Vagina (tissue), 2 donors: ENCODE data around the gene SRGAP2B.
"Not testable (repeated sequence)": the region's sequence is repeated elsewhere in the genome, so short reads cannot be mapped to it uniquely, and the experiment has no call there.

Source experiments
- CTCF ChIP-seq, 3 experiments: fragments of 450-650 bp in 2 of 3; fragments of 200-600 bp in 1 of 3; sonication (generic) in 1 of 3; IDR thresholded peaks; one replicate each; pipeline ENCODE4 v1.5.1; 2017 to 2019; ENCODE audit warnings: antibody characterized with exemption in 3 of 3, mild to moderate bottlenecking in 2 of 3, moderate library complexity in 2 of 3
- POLR2A ChIP-seq, 2 donors: fragments of 450-650 bp; IDR thresholded peaks; one replicate each; pipeline ENCODE4 v1.6.1; 2017; ENCODE audit warnings: antibody characterized with exemption in 2 of 2, mild to moderate bottlenecking in 2 of 2, moderate library complexity in 2 of 2
- POLR2AphosphoS5 ChIP-seq, 2 donors: sonication (generic); formaldehyde crosslinking; IDR thresholded peaks; one replicate each; pipeline ENCODE4 v1.9.0; 2017; ENCODE audit warnings: antibody characterized with exemption in 2 of 2, mild to moderate bottlenecking in 2 of 2, low read depth in 1 of 2; ENCODE audit not compliant: insufficient read depth in 1 of 2

GRCh38 chr1:145071569-145071968 is 23.6 kb downstream of the SRGAP2B start:
- not testable (repeated sequence) for TF ChIP-seq CTCF (IDR thresholded peaks at IDR 0.05); POLR2AphosphoS5 (IDR thresholded peaks at IDR 0.05; ENCODE audit: insufficient read depth in 1 of 2, low read depth in 1 of 2); POLR2A (IDR thresholded peaks at IDR 0.05)
